Stimulated activated CD8-positive, alpha-beta memory T cell treated with anti-CD3 and anti-CD28 coated beads, Interleukin-4, amount 100 ng/mL, for 1 hour (primary cell): ENCODE data around the gene FLT3.

Experiments
- DNase-seq, 2 donors: peaks; one replicate each; pipeline ENCODE4 v3.0.0-alpha.2; 2020; ENCODE audit warnings: low read depth in 2 of 2, low spot score in 1 of 2

The FLT3 gene

GRCh38 chr13:28002886-28003698 is 97.3 kb downstream of the FLT3 start:
- no peak for DNase-seq

GRCh38 chr13:28001837-28002473 is 98.4 kb downstream of the FLT3 start:
- DNase-seq, result no peak

GRCh38 chr13:28001049-28001448 is 99.3 kb downstream of the FLT3 start:
- no peak for DNase-seq

GRCh38 chr13:28000567-28000966 is 99.8 kb downstream of the FLT3 start:
- no peak for DNase-seq

GRCh38 chr13:27997904-27998522 is 102.4 kb downstream of the FLT3 start:
- DNase-seq, result no peak

- no peak for DNase-seq
Observed at GRCh38 chr13:27991881-27992280, 108.5 kb downstream of the FLT3 start.

- no peak for DNase-seq
Observed at GRCh38 chr13:27988520-27988919, 111.9 kb downstream of the FLT3 start, which contains the start of gene URAD. TSS of gene URAD (minus strand) at chr13:27988693. CDS start at chr13:27988637, 56 bp downstream.

- no peak for DNase-seq
Observed at GRCh38 chr13:27985600-27985999, 114.8 kb downstream of the FLT3 start.

- DNase-seq, result no peak
Observed at GRCh38 chr13:27982361-27982760, 118.0 kb downstream of the FLT3 start.

- DNase-seq, result no peak
Observed at GRCh38 chr13:27981006-27981708, 119.2 kb downstream of the FLT3 start.

GRCh38 chr13:27980280-27980998 is 119.9 kb downstream of the FLT3 start:
- no peak for DNase-seq

- DNase-seq, result no peak
Observed at GRCh38 chr13:27979765-27980279, 120.6 kb downstream of the FLT3 start.

GRCh38 chr13:27979001-27979643 is 121.3 kb downstream of the FLT3 start:
- no peak for DNase-seq

- no peak for DNase-seq
Observed at GRCh38 chr13:27978301-27978968, 121.9 kb downstream of the FLT3 start.

GRCh38 chr13:27977476-27978300 is 122.7 kb downstream of the FLT3 start:
- DNase-seq, result no peak

- DNase-seq, result no peak
Observed at GRCh38 chr13:27976362-27977091, 123.8 kb downstream of the FLT3 start.

- DNase-seq, result no peak
Observed at GRCh38 chr13:27975564-27976361, 124.6 kb downstream of the FLT3 start.
